Measurements from ENCODE around the gene RERE.

GRCh38 chr1:8742022-8742924, 75.2 kb downstream of the RERE start:
- TF ChIP-seq CTCF (IDR thresholded peaks at IDR 0.05) (no peak), POLR2A (IDR thresholded peaks at IDR 0.05) (no peak)

Measured in thyroid gland (tissue), 4 donors.